Naive B cell (primary cell): ENCODE measurements around the gene NDUFS7. TPM values are rescaled to one million over a fixed set of nuclear protein-coding genes. Genes with fewer than 3 reads are reported as not detected.
A peak's percentile ranks its signal among the peaks of the same experiment; 100 is the strongest.
"Not testable (repeated sequence)": the region's sequence is repeated elsewhere in the genome, so short reads cannot be mapped to it uniquely, and the experiment has no call there.

Experiments used
- ATAC-seq, 2 donors: fragments of 150-1000 bp; cut with Tn5 transposase; 2 replicates each; pipeline ENCODE4 v1.10.0; 2021; ENCODE audit warnings: low read depth in 2 of 2, mild to moderate bottlenecking in 2 of 2, moderate library complexity in 2 of 2
- DNase-seq: peaks from one replicate; pipeline ENCODE4 v3.0.0; 2022
- H3K27ac Mint-ChIP-seq, 6 donors: one replicate each; pipeline ENCODE4 v1.8.0; 2020 to 2022; ENCODE audit warnings: mild to moderate bottlenecking in 6 of 6, mixed read lengths in 6 of 6, moderate library complexity in 5 of 6, inconsistent platforms in 2 of 6
- H3K27me3 Mint-ChIP-seq, 3 donors: one replicate each; pipeline ENCODE4 v1.8.0; 2021 to 2022; ENCODE audit warnings: mixed read lengths in 3 of 3, mild to moderate bottlenecking in 1 of 3
- H3K36me3 Mint-ChIP-seq, 2 donors: one replicate each; pipeline ENCODE4 v1.8.0; 2020 to 2022; ENCODE audit warnings: mixed read lengths in 2 of 2, inconsistent platforms in 1 of 2, mild to moderate bottlenecking in 1 of 2
- H3K4me1 Mint-ChIP-seq, 3 donors: one replicate each; pipeline ENCODE4 v1.8.0; 2020 to 2022; ENCODE audit warnings: mixed read lengths in 3 of 3, inconsistent platforms in 1 of 3, mild to moderate bottlenecking in 1 of 3, moderate library complexity in 1 of 3
- H3K4me3 Mint-ChIP-seq, 8 donors: one replicate each; pipeline ENCODE4 v1.8.0; 2020 to 2022; ENCODE audit warnings: mild to moderate bottlenecking in 8 of 8, mixed read lengths in 8 of 8, moderate library complexity in 8 of 8, inconsistent platforms in 2 of 8
- H3K9me3 Mint-ChIP-seq, 7 donors: one replicate each; pipeline ENCODE4 v1.8.0; 2020 to 2022; ENCODE audit warnings: mixed read lengths in 7 of 7, mild to moderate bottlenecking in 5 of 7, inconsistent platforms in 2 of 7, moderate library complexity in 1 of 7
- polyA plus RNA-seq, 6 donors: library from polyadenylated mRNA; unstranded; fragments of 300-500 nt; fragmentation: Illumina TruSeq; gene quantifications; one replicate each; pipeline ENCODE4 v1.2.3, GENCODE V29; 2021; ENCODE audit warnings: low read depth in 6 of 6

Gene NDUFS7
- polyA plus RNA-seq, 6 donors from 2014 or later, result 201 to 230 (median 209) TPM

- Mint-ChIP-seq H3K36me3 (no peaks in the 10 kb centered on the region), H3K4me1 (peaks cover 4 to 9% (median 5%) of the 10 kb centered on the region in 3 donors), H3K4me3 (no peak overlapping the region), H3K27ac (no peak overlapping the region), H3K27me3 (no peaks in the 10 kb centered on the region), H3K9me3 (no peaks in the 10 kb centered on the region)
- DNase-seq (no peak), ATAC-seq (no peak)
Observed at GRCh38 chr19:1433119-1434039, 49.7 kb downstream of the NDUFS7 start.

- Mint-ChIP-seq H3K4me3 (no peak overlapping the region), H3K36me3 (no peaks in the 10 kb centered on the region), H3K9me3 (no peaks in the 10 kb centered on the region), H3K27ac (no peak overlapping the region), H3K4me1 (peaks cover 4 to 9% (median 7%) of the 10 kb centered on the region in 3 donors), H3K27me3 (no peaks in the 10 kb centered on the region)
- DNase-seq (no peak), ATAC-seq (no peak)
Observed at GRCh38 chr19:1434040-1434366, 50.3 kb downstream of the NDUFS7 start.

DNA sequence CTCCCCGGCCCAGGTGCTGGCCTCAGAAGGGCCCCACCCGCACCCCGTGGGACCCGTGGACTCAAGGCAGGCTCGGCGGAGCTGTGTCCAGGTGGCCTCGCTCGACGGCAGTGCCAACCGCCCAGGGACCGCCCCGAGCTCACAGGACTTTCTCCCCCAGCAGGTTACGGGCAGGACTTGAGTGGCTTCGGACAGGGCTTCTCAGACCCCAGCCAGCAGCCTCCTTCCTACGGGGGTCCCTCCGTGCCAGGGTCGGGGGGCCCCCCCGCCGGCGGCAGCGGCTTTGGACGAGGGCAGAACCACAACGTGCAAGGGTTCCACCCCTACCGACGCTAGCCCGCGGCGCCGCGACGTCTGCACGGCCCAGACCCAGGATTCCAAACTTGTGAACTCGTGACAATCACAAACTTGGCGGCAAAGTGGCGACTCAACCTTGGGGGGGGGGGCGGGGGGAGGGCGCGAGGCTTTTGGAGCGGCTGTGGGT, 50.9 kb downstream of the NDUFS7 start:
- no peaks in the 10 kb centered on the region for H3K9me3 Mint-ChIP-seq
- H3K27ac Mint-ChIP-seq, result no peak overlapping the region
- H3K27me3 Mint-ChIP-seq, result no peaks in the 10 kb centered on the region
- H3K4me1 Mint-ChIP-seq, result peaks cover 7 to 15% (median 8%) of the 10 kb centered on the region in 3 donors
- no peak overlapping the region for H3K4me3 Mint-ChIP-seq
- H3K36me3 Mint-ChIP-seq, result no peaks in the 10 kb centered on the region
- no peak for ATAC-seq
- no peak for DNase-seq

DNA sequence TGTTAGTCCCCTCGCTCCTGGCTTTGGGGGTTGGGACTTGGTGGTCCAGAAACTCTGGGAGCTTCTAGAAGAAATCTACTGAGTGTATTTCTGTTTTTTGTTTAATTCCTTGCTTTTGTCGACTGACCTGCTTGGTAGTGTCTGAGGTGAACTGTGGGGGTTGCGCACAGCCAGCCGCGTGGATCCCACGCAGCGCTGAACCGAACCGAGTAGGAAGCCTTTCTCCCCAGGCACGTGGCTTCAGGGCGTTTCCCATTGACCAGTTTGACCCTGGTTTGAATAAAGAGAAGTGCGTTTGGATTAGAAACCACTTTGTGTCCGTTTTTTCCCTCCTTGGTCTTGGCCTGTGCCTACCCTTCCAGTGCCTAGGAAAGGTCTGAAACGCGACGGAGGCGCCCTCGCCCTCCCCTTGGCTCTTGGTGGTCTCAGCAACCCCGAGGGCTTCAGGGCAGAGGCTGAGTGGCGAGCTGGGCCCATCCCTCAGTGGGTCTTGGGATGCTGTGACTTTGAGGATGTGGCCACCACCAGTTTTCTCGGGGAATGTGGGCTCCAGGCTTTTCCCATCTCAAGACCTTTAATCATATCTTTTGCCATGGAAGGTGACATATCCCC, 51.8 kb downstream of the NDUFS7 start:
- H3K36me3 Mint-ChIP-seq, result no peaks in the 10 kb centered on the region

GRCh38 chr19:1437609-1438008, 53.9 kb downstream of the NDUFS7 start:
- H3K4me3 Mint-ChIP-seq, result peak overlapping the region in 5 of 8 donors; percentile 98 to 99 (median 98)
- no peaks in the 10 kb centered on the region for H3K9me3 Mint-ChIP-seq
- no peaks in the 10 kb centered on the region for H3K36me3 Mint-ChIP-seq
- peaks cover 12 to 26% (median 24%) of the 10 kb centered on the region in 3 donors for H3K4me1 Mint-ChIP-seq
- ATAC-seq, result no peak
- H3K27ac Mint-ChIP-seq, result peak overlapping the region in 3 of 6 donors; percentile 10 to 100 (median 99)
- H3K27me3 Mint-ChIP-seq, result no peaks in the 10 kb centered on the region
- no peak for DNase-seq

More for the DNA sequence above, 51.8 kb downstream of the NDUFS7 start:
- Mint-ChIP-seq H3K4me3 (peak overlapping the region in 1 of 8 donors; percentile 54), H3K9me3 (no peaks in the 10 kb centered on the region), H3K4me1 (peaks cover 12 to 20% (median 17%) of the 10 kb centered on the region in 3 donors), H3K27me3 (no peaks in the 10 kb centered on the region), H3K27ac (peak overlapping the region in 3 of 6 donors; percentile 41 to 78 (median 75))
- DNase-seq (no peak), ATAC-seq (no peak)

- peak within 1 kb of the TSS; percentile 97 to 100 (median 98) for H3K4me3 Mint-ChIP-seq
- H3K4me1 Mint-ChIP-seq, result peaks cover 12 to 26% (median 24%) of the 10 kb centered on the region in 3 donors
- H3K27me3 Mint-ChIP-seq, result no peaks in the 10 kb centered on the region
- H3K9me3 Mint-ChIP-seq, result no peaks in the 10 kb centered on the region
- ATAC-seq (peak; percentile 84 to 86), DNase-seq (peak; percentile 95)
- peak within 1 kb of the TSS; percentile 82 to 100 (median 99) for H3K27ac Mint-ChIP-seq
- H3K36me3 Mint-ChIP-seq, result no peaks in the 10 kb centered on the region
Observed at GRCh38 chr19:1438035-1438932, 54.6 kb downstream of the NDUFS7 start, which contains the start of gene RPS15. TSS of gene RPS15 (plus strand) at chr19:1438396. CDS start at chr19:1438426, 30 bp downstream.

- peak in 1 of 2 donors; percentile 1 for ATAC-seq
- no peaks in the 10 kb centered on the region for H3K36me3 Mint-ChIP-seq
- peak overlapping the region; percentile 76 to 100 (median 94) for H3K27ac Mint-ChIP-seq
- H3K4me1 Mint-ChIP-seq, result peaks cover 12 to 26% (median 24%) of the 10 kb centered on the region in 3 donors
- no peak for DNase-seq
- H3K9me3 Mint-ChIP-seq, result no peaks in the 10 kb centered on the region
- H3K27me3 Mint-ChIP-seq, result no peaks in the 10 kb centered on the region
- peak overlapping the region; percentile 97 to 100 (median 98) for H3K4me3 Mint-ChIP-seq
Observed at GRCh38 chr19:1438933-1439354, 55.2 kb downstream of the NDUFS7 start.

DNA sequence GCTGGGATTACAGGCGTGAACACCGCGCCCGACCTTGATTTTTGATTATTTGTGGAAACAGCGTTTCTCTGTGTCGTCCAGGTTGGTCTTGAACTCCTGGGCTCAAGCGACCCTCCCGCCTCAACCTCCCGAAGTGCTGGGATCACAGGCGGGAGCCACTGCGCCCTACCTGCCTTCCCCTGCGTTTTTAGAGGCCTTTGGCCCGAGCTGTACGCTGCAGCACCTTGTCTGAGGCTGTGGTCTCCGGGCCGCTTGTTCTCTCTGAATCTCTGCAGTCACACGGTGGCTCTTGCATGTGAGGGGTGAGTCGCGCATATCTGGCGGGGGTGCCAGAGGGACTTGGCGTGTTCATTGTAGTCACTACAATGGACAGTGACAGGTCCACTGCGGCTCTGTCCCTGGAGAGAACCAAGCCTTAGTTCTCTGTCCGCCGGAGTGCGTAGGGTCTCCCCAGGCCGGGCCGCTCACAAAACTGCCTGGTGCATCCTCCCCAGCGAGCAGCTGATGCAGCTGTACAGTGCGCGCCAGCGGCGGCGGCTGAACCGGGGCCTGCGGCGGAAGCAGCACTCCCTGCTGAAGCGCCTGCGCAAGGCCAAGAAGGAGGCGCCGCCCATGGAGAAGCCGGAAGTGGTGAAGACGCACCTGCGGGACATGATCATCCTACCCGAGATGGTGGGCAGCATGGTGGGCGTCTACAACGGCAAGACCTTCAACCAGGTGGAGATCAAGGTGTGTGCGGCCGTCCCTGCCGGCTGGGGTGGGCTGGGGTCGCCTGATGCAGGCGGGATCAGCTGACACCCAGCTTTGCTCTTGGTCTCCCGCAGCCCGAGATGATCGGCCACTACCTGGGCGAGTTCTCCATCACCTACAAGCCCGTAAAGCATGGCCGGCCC, 56.1 kb downstream of the NDUFS7 start:
- peaks cover 12 to 31% (median 29%) of the 10 kb centered on the region in 3 donors for H3K4me1 Mint-ChIP-seq
- not testable (repeated sequence) for H3K27me3 Mint-ChIP-seq, ATAC-seq, DNase-seq, H3K9me3 Mint-ChIP-seq, H3K36me3 Mint-ChIP-seq
- H3K4me3 Mint-ChIP-seq, result peak overlapping the region; percentile 97 to 100 (median 98)
- H3K27ac Mint-ChIP-seq, result peak overlapping the region; percentile 56 to 99 (median 82)

DNA sequence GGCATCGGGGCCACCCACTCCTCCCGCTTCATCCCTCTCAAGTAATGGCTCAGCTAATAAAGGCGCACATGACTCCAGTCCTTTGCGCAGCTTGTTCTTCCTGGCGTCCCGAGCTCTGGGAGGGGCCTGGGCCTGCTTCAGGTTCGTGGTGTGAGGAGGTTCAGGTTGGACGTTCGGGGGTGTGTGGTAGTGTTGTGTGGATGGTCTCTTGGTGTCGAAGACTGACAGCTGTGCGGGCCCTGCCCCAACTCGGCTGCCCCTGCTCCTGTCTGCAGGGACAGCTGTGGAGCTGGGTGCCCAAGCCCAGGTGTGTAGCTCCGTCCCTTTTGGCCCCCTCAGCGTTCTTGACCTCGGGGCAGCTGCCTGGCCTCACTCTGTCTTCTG, 56.7 kb downstream of the NDUFS7 start:
- Mint-ChIP-seq H3K27me3 (peaks cover 0 to 2% (median 0%) of the 10 kb centered on the region in 3 donors), H3K4me1 (peaks cover 12 to 36% (median 32%) of the 10 kb centered on the region in 3 donors), H3K9me3 (no peaks in the 10 kb centered on the region), H3K36me3 (no peaks in the 10 kb centered on the region), H3K27ac (peak overlapping the region in 3 of 6 donors; percentile 65 to 99 (median 70)), H3K4me3 (peak overlapping the region; percentile 42 to 100 (median 90))
- no peak for ATAC-seq
- DNase-seq, result no peak

DNA sequence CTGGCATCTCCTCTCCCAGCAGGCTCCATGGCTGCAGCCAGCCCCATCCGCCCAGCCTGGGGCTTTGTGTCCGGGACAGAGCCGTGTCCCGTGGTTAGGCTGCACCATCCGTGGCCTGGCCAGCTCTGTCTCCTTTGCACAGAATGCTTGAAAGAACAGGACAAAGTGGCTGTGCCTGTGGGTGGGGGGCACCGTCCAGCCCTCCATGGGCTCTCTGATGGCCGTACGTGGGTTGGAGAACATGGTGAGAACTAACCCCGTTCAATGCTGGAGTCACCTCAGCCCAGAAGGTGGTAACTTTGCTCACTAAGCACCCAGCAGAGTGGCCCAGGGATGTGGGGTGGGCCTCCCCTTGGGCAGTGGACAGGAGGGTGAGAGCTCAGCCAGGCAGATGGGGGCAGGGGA, 57.3 kb downstream of the NDUFS7 start:
- no peak for ATAC-seq
- Mint-ChIP-seq H3K27me3 (peaks cover 0 to 5% (median 0%) of the 10 kb centered on the region in 3 donors), H3K9me3 (no peaks in the 10 kb centered on the region), H3K4me3 (peak overlapping the region in 5 of 8 donors; percentile 16 to 100 (median 99)), H3K4me1 (peaks cover 12 to 38% (median 32%) of the 10 kb centered on the region in 3 donors), H3K36me3 (no peaks in the 10 kb centered on the region), H3K27ac (peak overlapping the region in 1 of 6 donors; percentile 99)
- DNase-seq, result no peak

DNA sequence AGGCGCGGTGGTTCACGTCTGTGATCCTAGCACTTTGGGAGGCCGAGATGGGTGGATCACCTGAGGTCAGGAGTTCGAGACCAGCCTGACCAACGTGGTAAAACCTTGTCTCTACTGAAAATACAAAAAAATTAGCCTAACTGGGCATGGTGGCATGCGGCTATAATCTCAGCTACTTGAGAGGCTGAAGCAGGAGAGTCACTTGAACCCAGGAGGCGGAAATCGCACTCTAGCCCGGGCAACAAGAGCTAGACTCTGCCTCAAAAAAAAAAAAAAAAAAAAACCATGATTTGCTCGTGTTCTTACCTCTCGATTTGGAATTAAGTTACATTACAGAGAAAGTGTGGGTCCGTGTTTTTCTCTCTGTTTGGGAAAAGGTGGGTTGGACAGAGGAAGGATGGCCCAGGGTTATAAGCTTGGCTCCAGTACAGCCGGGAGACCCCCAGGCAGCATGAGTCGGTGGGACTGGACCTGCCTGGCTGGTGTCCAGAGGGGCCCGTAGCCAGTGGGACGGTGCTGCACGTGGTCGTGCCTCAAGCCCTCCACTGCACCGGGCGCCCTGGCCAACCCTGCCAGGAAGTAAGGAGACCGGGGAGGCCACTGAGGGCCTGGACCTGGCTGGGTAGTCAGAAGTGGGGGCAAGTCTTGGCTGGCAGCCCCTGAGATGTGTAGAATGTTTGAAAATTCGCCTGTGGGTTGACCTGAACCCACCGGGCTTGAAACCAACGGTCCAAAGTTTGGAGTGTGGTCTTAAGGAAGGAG, 58.2 kb downstream of the NDUFS7 start:
- DNase-seq (no peak), ATAC-seq (no peak)
- Mint-ChIP-seq H3K9me3 (no peaks in the 10 kb centered on the region), H3K36me3 (no peaks in the 10 kb centered on the region), H3K4me3 (peak overlapping the region in 5 of 8 donors; percentile 61 to 84 (median 79)), H3K27ac (peak overlapping the region in 2 of 6 donors; percentile 34 to 59), H3K4me1 (peaks cover 12 to 38% (median 32%) of the 10 kb centered on the region in 3 donors), H3K27me3 (peaks cover 0 to 7% (median 0%) of the 10 kb centered on the region in 3 donors)
